GM23338 (cell line): ENCODE measurements around the gene UQCRH.

Experiments used
- CREB1 ChIP-seq: fragments of 250-450 bp; sonication (Bioruptor Pico); IDR thresholded peaks from 2 replicates; pipeline ENCODE4 v1.5.0; 2020; ENCODE audit warnings: low read depth, mild to moderate bottlenecking, moderate library complexity
- EZH2 ChIP-seq: fragments of 200-600 bp; sonication (generic); IDR thresholded peaks from one replicate; pipeline ENCODE4 v1.8.0; 2017; ENCODE audit warnings: antibody characterized with exemption, mild to moderate bottlenecking, low read depth; ENCODE audit not compliant: unreplicated experiment
- EZH2phosphoT487 ChIP-seq: fragments of 200-600 bp; sonication (generic); IDR thresholded peaks from one replicate; pipeline ENCODE4 v1.8.1; 2018; ENCODE audit warnings: antibody characterized with exemption; ENCODE audit not compliant: unreplicated experiment
- JUNB ChIP-seq: IDR thresholded peaks from one replicate; pipeline ENCODE4 v1.6.1; 2016; ENCODE audit warnings: antibody characterized with exemption; ENCODE audit not compliant: unreplicated experiment
- POLR2AphosphoS5 ChIP-seq: IDR thresholded peaks from 2 replicates; pipeline ENCODE4 v1.6.1; 2016; ENCODE audit warnings: antibody characterized with exemption, low read depth
- TF ChIP-seq, protein P1 (sequence below), 2 experiments: fragments of 200-600 bp in 1 of 2; sonication (generic) in 1 of 2; conservative IDR thresholded peaks; 2 replicates each; pipeline versions ENCODE4 v1.5.1 to v1.6.1; 2016 to 2017; ENCODE audit warnings: antibody characterized with exemption in 2 of 2, low read depth in 2 of 2, mild to moderate bottlenecking in 2 of 2, moderate library complexity in 1 of 2

DNA sequence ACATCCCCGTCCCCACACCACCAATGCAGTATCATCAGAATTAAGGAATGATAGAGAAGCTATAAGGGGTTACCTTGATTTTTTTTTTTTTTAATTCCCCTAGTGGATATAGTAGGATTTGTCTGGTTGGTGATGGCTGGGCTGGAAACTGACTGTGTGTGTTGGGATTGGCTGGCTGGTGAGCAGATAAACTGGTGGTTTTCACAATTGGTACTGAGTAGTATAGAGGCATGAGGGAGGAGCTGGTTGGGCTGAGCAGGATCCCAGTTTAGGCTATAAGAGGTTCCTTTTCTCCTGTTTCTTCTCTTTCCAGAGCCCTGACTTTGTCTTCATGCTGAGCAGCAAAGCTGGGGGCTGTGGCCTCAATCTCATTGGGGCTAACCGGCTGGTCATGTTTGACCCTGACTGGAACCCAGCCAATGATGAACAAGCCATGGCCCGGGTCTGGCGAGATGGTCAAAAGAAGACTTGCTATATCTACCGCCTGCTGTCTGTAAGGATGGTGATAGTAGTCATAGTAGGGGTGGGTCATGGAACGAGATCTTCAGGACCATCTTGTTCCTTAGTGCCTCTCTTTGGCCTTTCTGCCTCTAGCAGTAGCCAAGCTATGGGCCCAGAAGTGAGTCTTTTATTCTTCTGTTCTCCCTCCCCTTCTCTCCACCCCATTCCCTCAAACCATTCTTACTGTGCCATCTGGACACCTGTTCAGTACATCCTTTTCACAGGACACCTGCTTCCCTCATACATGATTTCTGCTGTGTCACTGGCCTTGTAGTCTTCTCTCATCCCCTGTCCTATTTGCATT, 29.1 kb upstream of the UQCRH start:
- TF ChIP-seq, protein P1, sequence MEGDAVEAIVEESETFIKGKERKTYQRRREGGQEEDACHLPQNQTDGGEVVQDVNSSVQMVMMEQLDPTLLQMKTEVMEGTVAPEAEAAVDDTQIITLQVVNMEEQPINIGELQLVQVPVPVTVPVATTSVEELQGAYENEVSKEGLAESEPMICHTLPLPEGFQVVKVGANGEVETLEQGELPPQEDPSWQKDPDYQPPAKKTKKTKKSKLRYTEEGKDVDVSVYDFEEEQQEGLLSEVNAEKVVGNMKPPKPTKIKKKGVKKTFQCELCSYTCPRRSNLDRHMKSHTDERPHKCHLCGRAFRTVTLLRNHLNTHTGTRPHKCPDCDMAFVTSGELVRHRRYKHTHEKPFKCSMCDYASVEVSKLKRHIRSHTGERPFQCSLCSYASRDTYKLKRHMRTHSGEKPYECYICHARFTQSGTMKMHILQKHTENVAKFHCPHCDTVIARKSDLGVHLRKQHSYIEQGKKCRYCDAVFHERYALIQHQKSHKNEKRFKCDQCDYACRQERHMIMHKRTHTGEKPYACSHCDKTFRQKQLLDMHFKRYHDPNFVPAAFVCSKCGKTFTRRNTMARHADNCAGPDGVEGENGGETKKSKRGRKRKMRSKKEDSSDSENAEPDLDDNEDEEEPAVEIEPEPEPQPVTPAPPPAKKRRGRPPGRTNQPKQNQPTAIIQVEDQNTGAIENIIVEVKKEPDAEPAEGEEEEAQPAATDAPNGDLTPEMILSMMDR (conservative IDR thresholded peaks at IDR 0.05; ENCODE audit: low read depth in 2 of 2), result no peak
- TF ChIP-seq POLR2AphosphoS5 (no peak), EZH2phosphoT487 (no peak), JUNB (no peak), CREB1 (CRISPR knock-in tag) (no peak), EZH2 (no peak)
